Activated CD8-positive, alpha-beta memory T cell treated with anti-CD3 and anti-CD28 coated beads, Interleukin-2, amount 50 U/mL, for 1 hour (primary cell): ENCODE results near the gene ABCB11.

Experiments
- DNase-seq: peaks from one replicate; pipeline ENCODE4 v3.0.0-alpha.2; 2020; ENCODE audit errors: extremely low read depth

ABCB11 gene

GRCh38 chr2:169007941-169008340 lies 23.2 kb downstream of the ABCB11 start:
- DNase-seq, result no peak

- no peak for DNase-seq
Observed at GRCh38 chr2:169007356-169007755, 23.8 kb downstream of the ABCB11 start.

GRCh38 chr2:169006665-169007064 lies 24.5 kb downstream of the ABCB11 start:
- DNase-seq, result no peak

- no peak for DNase-seq
Observed at GRCh38 chr2:169005994-169006393, 25.1 kb downstream of the ABCB11 start.

- DNase-seq, result no peak
Observed at GRCh38 chr2:169005080-169005598, 26.0 kb downstream of the ABCB11 start.

- no peak for DNase-seq
Observed at GRCh38 chr2:169002161-169002738, 28.9 kb downstream of the ABCB11 start.

GRCh38 chr2:169001116-169001815 lies 29.9 kb downstream of the ABCB11 start:
- DNase-seq, result no peak

- no peak for DNase-seq
Observed at GRCh38 chr2:168999668-169000213, 31.4 kb downstream of the ABCB11 start.

GRCh38 chr2:168998609-168999211 lies 32.4 kb downstream of the ABCB11 start:
- DNase-seq, result no peak

GRCh38 chr2:168997794-168998193 lies 33.3 kb downstream of the ABCB11 start:
- DNase-seq, result no peak

- DNase-seq, result no peak
Observed at GRCh38 chr2:168997118-168997521, 34.0 kb downstream of the ABCB11 start.

- DNase-seq, result no peak
Observed at GRCh38 chr2:168995744-168996143, 35.4 kb downstream of the ABCB11 start.

GRCh38 chr2:168993538-168993937 lies 37.6 kb downstream of the ABCB11 start:
- no peak for DNase-seq

GRCh38 chr2:168992591-168993349 lies 38.4 kb downstream of the ABCB11 start:
- no peak for DNase-seq

- no peak for DNase-seq
Observed at GRCh38 chr2:168992026-168992425, 39.1 kb downstream of the ABCB11 start.

GRCh38 chr2:168988755-168989154 lies 42.4 kb downstream of the ABCB11 start:
- DNase-seq, result no peak

- DNase-seq, result no peak
Observed at GRCh38 chr2:168986398-168986943, 44.7 kb downstream of the ABCB11 start.

- DNase-seq, result no peak
Observed at GRCh38 chr2:168981651-168982050, 49.5 kb downstream of the ABCB11 start.

- no peak for DNase-seq
Observed at GRCh38 chr2:168978461-168978861, 52.7 kb downstream of the ABCB11 start.

GRCh38 chr2:168977608-168978007 lies 53.5 kb downstream of the ABCB11 start:
- DNase-seq, result no peak

GRCh38 chr2:168976034-168976654 lies 55.0 kb downstream of the ABCB11 start:
- no peak for DNase-seq
